Measurements from ENCODE around the gene CLCN4.

Gene CLCN4

DNA sequence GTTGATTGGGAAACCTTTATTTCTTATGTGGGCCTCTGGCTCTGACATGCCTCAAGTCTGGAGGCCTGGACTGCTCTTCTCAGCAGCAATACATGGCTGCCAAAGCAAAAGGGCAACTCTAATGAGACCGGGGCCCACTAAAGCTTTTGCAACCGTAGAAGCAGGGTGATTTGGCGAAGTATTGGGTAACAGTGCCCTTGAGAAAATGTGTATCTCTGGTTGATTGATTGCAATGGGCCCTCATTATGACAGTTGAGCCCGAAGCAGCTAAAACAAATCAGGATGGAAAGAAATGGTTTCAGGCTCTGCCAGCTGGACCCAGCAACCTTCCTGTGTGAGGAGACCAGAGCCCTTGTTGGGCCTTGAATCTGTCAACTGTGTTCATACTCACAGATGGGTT, 73.4 kb downstream of the CLCN4 start:
- H4K20me1 ChIP-seq (ENCODE audit: insufficient read depth, low read length, poor library complexity, severe bottlenecking) = no peaks in the 10 kb centered on the region
- H2AFZ ChIP-seq (ENCODE audit: low read length) = no peak overlapping the region
- no peaks in the 10 kb centered on the region for H3K36me3 ChIP-seq (ENCODE audit: insufficient read depth, low read length)
- no peaks in the 10 kb centered on the region for H3K9me2 ChIP-seq (replicated peaks; ENCODE audit: low read depth, low read length)
- no peak overlapping the region for H3K4me3 ChIP-seq (ENCODE audit: low read length, poor library complexity, severe bottlenecking)
- TF ChIP-seq EZH2phosphoT487 (IDR thresholded peaks at IDR 0.05; ENCODE audit: borderline replicate concordance) = no peak
- TF ChIP-seq CTCF (conservative IDR thresholded peaks at IDR 0.05; ENCODE audit: low read length) = no peak
- no peaks in the 10 kb centered on the region for H3K9me3 ChIP-seq (ENCODE audit: insufficient read depth, low read depth, low read length)
- no peaks in the 10 kb centered on the region for H3K4me1 ChIP-seq (ENCODE audit: insufficient read depth, low read length, poor library complexity, severe bottlenecking)
- H3K27me3 ChIP-seq (ENCODE audit: insufficient read depth, low read length, poor library complexity, severe bottlenecking) = no peaks in the 10 kb centered on the region
- H3K9ac ChIP-seq (ENCODE audit: low read depth, low read length, poor library complexity, severe bottlenecking) = no peak overlapping the region
- no peaks in the 10 kb centered on the region for H3F3A ChIP-seq (ENCODE audit: low read depth)
- H3K79me2 ChIP-seq (ENCODE audit: insufficient read depth, low read length) = no peaks in the 10 kb centered on the region
- no peak overlapping the region for H3K4me2 ChIP-seq (ENCODE audit: low read depth, low read length, poor library complexity, severe bottlenecking)

- TF ChIP-seq CTCF (conservative IDR thresholded peaks at IDR 0.05; ENCODE audit: low read length) (no peak), EZH2phosphoT487 (IDR thresholded peaks at IDR 0.05; ENCODE audit: borderline replicate concordance) (no peak)
- H3K4me2 ChIP-seq (ENCODE audit: low read depth, low read length, poor library complexity, severe bottlenecking) = no peak overlapping the region
Measured at GRCh38 chrX:10231461-10231860, 74.7 kb downstream of the CLCN4 start.

DNA sequence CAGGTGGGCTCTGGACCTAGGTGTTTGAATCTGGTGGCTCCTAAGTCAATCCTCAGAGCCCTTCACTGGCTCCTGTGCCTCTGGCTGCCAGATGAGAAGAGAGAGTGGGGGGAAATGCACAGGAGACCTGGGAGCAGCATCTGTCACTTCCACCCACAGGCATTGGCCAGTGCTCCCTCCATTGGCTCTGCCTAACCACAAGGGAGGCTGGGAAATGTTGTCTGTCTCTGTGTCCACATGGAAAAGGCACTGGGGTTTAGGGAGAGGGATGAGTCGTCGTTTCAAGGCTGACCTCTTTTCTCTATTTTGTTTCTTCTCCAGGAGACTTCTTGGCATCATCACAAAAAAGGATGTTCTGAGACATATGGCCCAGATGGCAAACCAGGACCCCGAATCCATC, 76.4 kb downstream of the CLCN4 start:
- Histone ChIP-seq H3K36me3 (ENCODE audit: insufficient read depth, low read length) (no peaks in the 10 kb centered on the region), H3K4me1 (ENCODE audit: insufficient read depth, low read length, poor library complexity, severe bottlenecking) (no peaks in the 10 kb centered on the region), H3K79me2 (ENCODE audit: insufficient read depth, low read length) (no peaks in the 10 kb centered on the region), H3K9ac (ENCODE audit: low read depth, low read length, poor library complexity, severe bottlenecking) (no peak overlapping the region), H3K9me2 (replicated peaks; ENCODE audit: low read depth, low read length) (no peaks in the 10 kb centered on the region), H3K4me2 (ENCODE audit: low read depth, low read length, poor library complexity, severe bottlenecking) (no peak overlapping the region), H4K20me1 (ENCODE audit: insufficient read depth, low read length, poor library complexity, severe bottlenecking) (no peaks in the 10 kb centered on the region), H3K9me3 (ENCODE audit: insufficient read depth, low read depth, low read length) (no peaks in the 10 kb centered on the region), H3K27me3 (ENCODE audit: insufficient read depth, low read length, poor library complexity, severe bottlenecking) (no peaks in the 10 kb centered on the region), H3F3A (ENCODE audit: low read depth) (no peaks in the 10 kb centered on the region), H2AFZ (ENCODE audit: low read length) (no peak overlapping the region), H3K4me3 (ENCODE audit: low read length, poor library complexity, severe bottlenecking) (no peak overlapping the region)
- TF ChIP-seq EZH2phosphoT487 (IDR thresholded peaks at IDR 0.05; ENCODE audit: borderline replicate concordance) = no peak
- no peak for TF ChIP-seq CTCF (conservative IDR thresholded peaks at IDR 0.05; ENCODE audit: low read length)

More at GRCh38 chrX:10231461-10231860, 74.7 kb downstream of the CLCN4 start:
- Histone ChIP-seq H3F3A (ENCODE audit: low read depth) (no peaks in the 10 kb centered on the region), H3K9me3 (ENCODE audit: insufficient read depth, low read depth, low read length) (no peaks in the 10 kb centered on the region), H4K20me1 (ENCODE audit: insufficient read depth, low read length, poor library complexity, severe bottlenecking) (no peaks in the 10 kb centered on the region), H3K9me2 (replicated peaks; ENCODE audit: low read depth, low read length) (no peaks in the 10 kb centered on the region), H2AFZ (ENCODE audit: low read length) (no peak overlapping the region), H3K36me3 (ENCODE audit: insufficient read depth, low read length) (no peaks in the 10 kb centered on the region), H3K79me2 (ENCODE audit: insufficient read depth, low read length) (no peaks in the 10 kb centered on the region), H3K9ac (ENCODE audit: low read depth, low read length, poor library complexity, severe bottlenecking) (no peak overlapping the region), H3K4me1 (ENCODE audit: insufficient read depth, low read length, poor library complexity, severe bottlenecking) (no peaks in the 10 kb centered on the region), H3K4me3 (ENCODE audit: low read length, poor library complexity, severe bottlenecking) (no peak overlapping the region), H3K27me3 (ENCODE audit: insufficient read depth, low read length, poor library complexity, severe bottlenecking) (no peaks in the 10 kb centered on the region)
